Activated T-helper 1 cell treated with Interleukin-2 at 50 U/mL for 16 hours (primary cell): Measurements from ENCODE around the gene DENND4C.
A peak's percentile ranks its signal among the peaks of the same experiment; 100 is the strongest.
"Not testable (repeated sequence)": the region's sequence is repeated elsewhere in the genome, so short reads cannot be mapped to it uniquely, and the experiment has no call there.

Experiments used
- DNase-seq: peaks from one replicate; pipeline ENCODE4 v3.0.0-alpha.2; 2020; ENCODE audit warnings: low read depth

Gene DENND4C

GRCh38 chr9:19375538-19375937 lies 145.0 kb downstream of the DENND4C start:
- DNase-seq, result no peak

GRCh38 chr9:19376931-19377330 lies 146.4 kb downstream of the DENND4C start:
- DNase-seq, result no peak

GRCh38 chr9:19378164-19378563 lies 147.7 kb downstream of the DENND4C start:
- no peak for DNase-seq

GRCh38 chr9:19378647-19379046 lies 148.2 kb downstream of the DENND4C start:
- no peak for DNase-seq

- DNase-seq, result no peak
Observed at GRCh38 chr9:19379283-19379682, 148.8 kb downstream of the DENND4C start.

GRCh38 chr9:19379697-19380046 lies 149.2 kb downstream of the DENND4C start:
- DNase-seq, result no peak

GRCh38 chr9:19380826-19381075 lies 150.3 kb downstream of the DENND4C start:
- no peak for DNase-seq

- DNase-seq, result no peak
Observed at GRCh38 chr9:19381656-19382055, 151.2 kb downstream of the DENND4C start.

GRCh38 chr9:19385212-19385611 lies 154.7 kb downstream of the DENND4C start:
- DNase-seq, result not testable (repeated sequence)

- no peak for DNase-seq
Observed at GRCh38 chr9:19385786-19386501, 155.5 kb downstream of the DENND4C start.

- DNase-seq, result no peak
Observed at GRCh38 chr9:19386502-19387044, 156.1 kb downstream of the DENND4C start.

- DNase-seq, result no peak
Observed at GRCh38 chr9:19387317-19387716, 156.8 kb downstream of the DENND4C start.

GRCh38 chr9:19389539-19389938 lies 159.0 kb downstream of the DENND4C start:
- DNase-seq, result not testable (repeated sequence)

GRCh38 chr9:19397845-19398244 lies 167.4 kb downstream of the DENND4C start:
- no peak for DNase-seq

- DNase-seq, result not testable (repeated sequence)
Observed at GRCh38 chr9:19403231-19403630, 172.7 kb downstream of the DENND4C start.

GRCh38 chr9:19404283-19405075 lies 174.0 kb downstream of the DENND4C start:
- no peak for DNase-seq

GRCh38 chr9:19405771-19406170 lies 175.3 kb downstream of the DENND4C start:
- DNase-seq, result no peak

GRCh38 chr9:19408316-19408692 lies 177.8 kb downstream of the DENND4C start:
- no peak for DNase-seq

GRCh38 chr9:19408693-19409400 lies 178.4 kb downstream of the DENND4C start, which contains the start of gene ACER2:
Gene ACER2, plus strand, starts transcription at chr9:19409009. Its CDS starts 76 bp downstream, at chr9:19409085.
- peak; percentile 95 for DNase-seq

- DNase-seq, result no peak
Observed at GRCh38 chr9:19409401-19410194, 179.1 kb downstream of the DENND4C start.

- no peak for DNase-seq
Observed at GRCh38 chr9:19410195-19410503, 179.7 kb downstream of the DENND4C start.

- DNase-seq, result no peak
Observed at GRCh38 chr9:19410594-19410993, 180.1 kb downstream of the DENND4C start.
